Caco-2 (cell line): ENCODE measurements around the gene INO80C. TPM values are rescaled to one million over a fixed set of nuclear protein-coding genes. Genes with fewer than 3 reads are reported as not detected.

Source experiments
- BruUV-seq: library from RNA; stranded (reverse); fragments of 400-500 nt; replicated peaks from 2 replicates; lab custom pipeline; 2021; lab: Mats Ljungman, UMichigan
- CTCF ChIA-PET: fragments of 300-600 bp; sonication (Branson Sonifier 250); formaldehyde crosslinking; loops from one replicate; lab custom pipeline; 2022; ENCODE audit warnings: antibody characterized with exemption; lab: Charles Lee
- POLR2A ChIA-PET: fragments of 300-600 bp; sonication (Branson Sonifier 250); formaldehyde crosslinking; loops from one replicate; lab custom pipeline; 2022; ENCODE audit warnings: antibody characterized with exemption; lab: Charles Lee
- DNase-seq, 2 experiments: peaks; one replicate each; pipeline versions ENCODE4 v3.0.0 to v3.0.0-alpha.2; 2020 to 2022
- H3K27me3 ChIP-seq: replicated peaks from 2 replicates; pipeline ENCODE4 v1.6.0; 2011; ENCODE audit warnings: low read length; ENCODE audit not compliant: control insufficient read depth, insufficient read depth
- H3K36me3 ChIP-seq: 2 replicates; pipeline ENCODE4 v1.5.1; 2011; ENCODE audit warnings: low read length; ENCODE audit not compliant: control insufficient read depth, insufficient read depth
- H3K4me1 ChIP-seq: fragments of 250-450 bp; sonication (Bioruptor Pico); 2 replicates; pipeline ENCODE4 v1.5.1; 2020; ENCODE audit warnings: mild to moderate bottlenecking
- H3K4me3 ChIP-seq: 2 replicates; pipeline ENCODE4 v1.5.1; 2011; ENCODE audit warnings: low read depth, mild to moderate bottlenecking, control low read depth, low read length
- H3K9me3 ChIP-seq: fragments of 250-450 bp; sonication (Bioruptor Pico); 2 replicates; pipeline ENCODE4 v1.5.1; 2020; ENCODE audit warnings: mild to moderate bottlenecking, moderate library complexity
- H3K27ac Mint-ChIP-seq: one replicate; pipeline ENCODE4 v1.8.0; 2022; ENCODE audit warnings: mixed read lengths; ENCODE audit not compliant: unreplicated experiment
- H3K27me3 Mint-ChIP-seq: one replicate; pipeline ENCODE4 v1.8.0; 2022; ENCODE audit warnings: mixed read lengths; ENCODE audit not compliant: insufficient read depth, unreplicated experiment
- H3K36me3 Mint-ChIP-seq: one replicate; pipeline ENCODE4 v1.8.0; 2022; ENCODE audit warnings: mild to moderate bottlenecking, mixed read lengths; ENCODE audit not compliant: insufficient read depth, unreplicated experiment
- H3K4me1 Mint-ChIP-seq: one replicate; pipeline ENCODE4 v1.8.0; 2022; ENCODE audit warnings: low read depth, mixed read lengths; ENCODE audit not compliant: unreplicated experiment
- H3K4me3 Mint-ChIP-seq: one replicate; pipeline ENCODE4 v1.8.0; 2022; ENCODE audit warnings: mild to moderate bottlenecking, moderate library complexity, mixed read lengths; ENCODE audit not compliant: unreplicated experiment
- H3K9me3 Mint-ChIP-seq: one replicate; pipeline ENCODE4 v1.8.0; 2022; ENCODE audit warnings: mixed read lengths; ENCODE audit not compliant: unreplicated experiment
- intact Hi-C: fragments of 100-400 bp; cut with micrococcal nuclease; formaldehyde crosslinking; loops from one replicate; pipeline ENCODE4 v1.10.0; 2022; ENCODE audit not compliant: unreplicated experiment
- total RNA-seq: library from RNA; stranded (reverse); gene quantifications from 2 replicates; pipeline ENCODE4 v1.2.3, GENCODE V29; 2022
- TF ChIP-seq, protein P1 (sequence below), 2 experiments: fragments of 200-600 bp in 1 of 2; IDR thresholded peaks; 1 replicate in 1 of 2; 2 replicates in 1 of 2; pipeline versions ENCODE4 v1.5.1 to v1.8.0; 2011 to 2022; ENCODE audit warnings: antibody characterized with exemption in 1 of 2, control low read depth in 1 of 2, inconsistent platforms in 1 of 2, low read depth in 1 of 2, low read length in 1 of 2, mild to moderate bottlenecking in 1 of 2, moderate library complexity in 1 of 2; ENCODE audit not compliant: insufficient read depth in 1 of 2, severe bottlenecking in 1 of 2, unreplicated experiment in 1 of 2

INO80C gene
- total RNA-seq, 1 experiment from 2014 or later, result 26.6 TPM

DNA sequence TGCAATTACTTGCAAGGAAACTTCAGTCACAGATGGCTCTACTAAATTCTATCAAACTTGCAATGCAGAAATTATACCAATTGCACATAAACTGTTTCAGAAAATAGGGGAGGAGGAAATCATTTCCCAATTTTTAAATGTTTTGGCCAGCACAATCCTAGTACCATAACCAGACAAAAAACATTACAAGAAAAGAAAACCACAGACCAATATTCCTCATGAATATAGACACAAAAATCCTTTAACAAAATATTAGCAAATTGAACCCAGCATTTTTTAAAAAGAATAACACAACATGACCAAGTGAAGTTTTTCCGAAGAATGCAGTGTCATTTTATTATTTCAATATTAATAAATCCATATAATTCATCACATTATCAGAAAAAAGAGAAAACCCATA is 45.8 kb downstream of the INO80C start:
- Mint-ChIP-seq H3K4me3 (no peak overlapping the region), H3K27ac (no peak overlapping the region), H3K27me3 (no peaks in the 10 kb centered on the region), H3K9me3 (no peaks in the 10 kb centered on the region), H3K36me3 (no peaks in the 10 kb centered on the region), H3K4me1 (peaks cover 6% of the 10 kb centered on the region)
- no peaks in the 10 kb centered on the region for H3K4me1 ChIP-seq
- TF ChIP-seq, protein P1, sequence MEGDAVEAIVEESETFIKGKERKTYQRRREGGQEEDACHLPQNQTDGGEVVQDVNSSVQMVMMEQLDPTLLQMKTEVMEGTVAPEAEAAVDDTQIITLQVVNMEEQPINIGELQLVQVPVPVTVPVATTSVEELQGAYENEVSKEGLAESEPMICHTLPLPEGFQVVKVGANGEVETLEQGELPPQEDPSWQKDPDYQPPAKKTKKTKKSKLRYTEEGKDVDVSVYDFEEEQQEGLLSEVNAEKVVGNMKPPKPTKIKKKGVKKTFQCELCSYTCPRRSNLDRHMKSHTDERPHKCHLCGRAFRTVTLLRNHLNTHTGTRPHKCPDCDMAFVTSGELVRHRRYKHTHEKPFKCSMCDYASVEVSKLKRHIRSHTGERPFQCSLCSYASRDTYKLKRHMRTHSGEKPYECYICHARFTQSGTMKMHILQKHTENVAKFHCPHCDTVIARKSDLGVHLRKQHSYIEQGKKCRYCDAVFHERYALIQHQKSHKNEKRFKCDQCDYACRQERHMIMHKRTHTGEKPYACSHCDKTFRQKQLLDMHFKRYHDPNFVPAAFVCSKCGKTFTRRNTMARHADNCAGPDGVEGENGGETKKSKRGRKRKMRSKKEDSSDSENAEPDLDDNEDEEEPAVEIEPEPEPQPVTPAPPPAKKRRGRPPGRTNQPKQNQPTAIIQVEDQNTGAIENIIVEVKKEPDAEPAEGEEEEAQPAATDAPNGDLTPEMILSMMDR (IDR thresholded peaks at IDR 0.05; ENCODE audit: insufficient read depth in 1 of 2, low read depth in 1 of 2, low read length in 1 of 2, severe bottlenecking in 1 of 2, unreplicated experiment in 1 of 2), result no peak
- H3K27me3 ChIP-seq, result no peaks in the 10 kb centered on the region
- intact Hi-C loops, result loop anchor here (10.0 kb wide), 1 partner anchor 47 kb away; no protein-coding TSS in a partner anchor
- DNase-seq, result no peak
- no peak overlapping the region for H3K4me3 ChIP-seq
- BruUV-seq, result no TSS peak
- POLR2A ChIA-PET, result no interaction called here
- no peaks in the 10 kb centered on the region for H3K9me3 ChIP-seq
- CTCF ChIA-PET, result no interaction called here
- H3K36me3 ChIP-seq, result no peaks in the 10 kb centered on the region

DNA sequence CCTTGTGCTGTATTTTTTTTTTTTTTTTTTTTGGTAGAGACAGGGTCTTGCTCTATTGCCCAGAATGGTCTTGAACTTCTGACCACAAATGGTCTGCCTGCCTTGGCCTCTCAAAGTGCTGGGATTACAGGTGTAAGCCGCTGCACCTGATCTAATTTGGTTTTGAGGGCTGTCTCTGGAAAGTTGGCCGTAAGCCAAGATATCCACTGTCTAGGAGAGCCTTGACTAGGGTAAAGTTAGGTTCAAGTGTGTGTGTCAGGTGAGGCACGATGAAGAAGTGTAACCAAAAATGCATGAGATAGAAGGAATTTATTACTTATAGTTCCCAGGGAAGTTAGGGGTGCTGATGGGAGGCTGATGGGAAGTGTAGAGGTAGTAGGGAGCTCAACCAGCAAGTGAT is 46.7 kb downstream of the INO80C start:
- Mint-ChIP-seq H3K27me3 (no peaks in the 10 kb centered on the region), H3K36me3 (no peaks in the 10 kb centered on the region), H3K9me3 (no peaks in the 10 kb centered on the region), H3K27ac (no peak overlapping the region), H3K4me1 (peaks cover 1% of the 10 kb centered on the region), H3K4me3 (no peak overlapping the region)
- no peaks in the 10 kb centered on the region for H3K36me3 ChIP-seq
- no TSS peak for BruUV-seq
- no peak overlapping the region for H3K4me3 ChIP-seq
- CTCF ChIA-PET, result no interaction called here
- TF ChIP-seq, protein P1 (IDR thresholded peaks at IDR 0.05; ENCODE audit: insufficient read depth in 1 of 2, low read depth in 1 of 2, low read length in 1 of 2, severe bottlenecking in 1 of 2, unreplicated experiment in 1 of 2), result no peak
- no peaks in the 10 kb centered on the region for H3K9me3 ChIP-seq
- intact Hi-C loops, result loop anchor here (10.0 kb wide), 1 partner anchor 46 kb away; no protein-coding TSS in a partner anchor
- no peaks in the 10 kb centered on the region for H3K27me3 ChIP-seq
- no peaks in the 10 kb centered on the region for H3K4me1 ChIP-seq
- POLR2A ChIA-PET, result no interaction called here
- no peak for DNase-seq

DNA sequence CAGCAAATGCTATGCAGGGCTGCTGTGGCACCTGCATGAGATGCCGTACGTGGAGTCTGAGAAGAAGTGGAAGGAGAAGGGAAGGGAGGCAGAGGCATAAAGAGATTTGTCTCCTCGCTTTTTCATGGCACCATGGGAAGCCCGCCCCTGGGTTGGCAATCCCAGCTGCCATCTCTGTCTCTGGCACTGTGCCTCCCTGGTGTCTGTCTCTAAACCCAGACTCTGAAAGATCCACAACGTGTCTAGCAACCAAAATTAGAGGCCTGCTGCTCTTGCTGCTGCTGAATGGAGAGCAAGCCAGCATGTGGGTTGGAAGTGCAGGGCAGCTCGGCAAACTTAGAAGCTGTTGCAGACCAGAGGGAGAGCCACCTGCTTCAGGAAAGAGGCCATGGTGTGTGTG is 53.1 kb downstream of the INO80C start:
- CTCF ChIA-PET, result no interaction called here
- TF ChIP-seq, protein P1 (IDR thresholded peaks at IDR 0.05; ENCODE audit: insufficient read depth in 1 of 2, low read depth in 1 of 2, low read length in 1 of 2, severe bottlenecking in 1 of 2, unreplicated experiment in 1 of 2), result no peak
- Mint-ChIP-seq H3K36me3 (no peaks in the 10 kb centered on the region), H3K4me1 (no peaks in the 10 kb centered on the region), H3K9me3 (no peaks in the 10 kb centered on the region), H3K27ac (no peak overlapping the region), H3K27me3 (no peaks in the 10 kb centered on the region), H3K4me3 (no peak overlapping the region)
- H3K4me1 ChIP-seq, result no peaks in the 10 kb centered on the region
- H3K9me3 ChIP-seq, result no peaks in the 10 kb centered on the region
- H3K36me3 ChIP-seq, result no peaks in the 10 kb centered on the region
- DNase-seq, result no peak
- BruUV-seq, result no TSS peak
- H3K27me3 ChIP-seq, result no peaks in the 10 kb centered on the region
- POLR2A ChIA-PET, result no interaction called here
- intact Hi-C loops, result no loop called here
- no peak overlapping the region for H3K4me3 ChIP-seq
